IMR-90 (cell line): ENCODE results near the gene PYCARD. TPM values are rescaled to one million over a fixed set of nuclear protein-coding genes. Genes with fewer than 3 reads are reported as not detected.
A peak's percentile ranks its signal among the peaks of the same experiment; 100 is the strongest.

Experiments used
- ATAC-seq: fragments of 200-7000 bp; cut with Tn5 transposase; 2 replicates; pipeline ENCODE4 v1.9.1; 2020; ENCODE audit warnings: low read depth, mild to moderate bottlenecking, moderate library complexity
- BruUV-seq: library from RNA; stranded (reverse); fragments of 400-500 nt; replicated peaks from 2 replicates; lab custom pipeline; 2021; lab: Mats Ljungman, UMichigan
- CTCF ChIA-PET: fragments of 300-600 bp; formaldehyde crosslinking; extraction: SDS; loops from one replicate; lab custom pipeline; 2021; ENCODE audit warnings: antibody characterized with exemption; lab: Yijun Ruan, JAX
- POLR2A ChIA-PET: fragments of 300-600 bp; sonication (Branson Sonifier 250); formaldehyde crosslinking; loops from one replicate; lab custom pipeline; 2022; ENCODE audit warnings: antibody characterized with exemption; ENCODE audit not compliant: unreplicated experiment; lab: Charles Lee
- DNase-seq: peaks from one replicate; pipeline ENCODE4 v3.0.0; 2013
- H2AFZ ChIP-seq: replicated peaks from 2 replicates; pipeline ENCODE3; 2013; ENCODE audit warnings: low read length, mild to moderate bottlenecking; ENCODE audit not compliant: poor library complexity
- H2AK5ac ChIP-seq: 2 replicates; pipeline ENCODE4 v1.6.1; 2013; ENCODE audit warnings: low read depth, low read length, inconsistent platforms
- H2AK9ac ChIP-seq: replicated peaks from 2 replicates; pipeline ENCODE3; 2013; ENCODE audit warnings: mild to moderate bottlenecking, low read depth, low read length, moderate library complexity; ENCODE audit not compliant: poor library complexity
- H2BK120ac ChIP-seq: 2 replicates; pipeline ENCODE4 v1.6.1; 2013; ENCODE audit warnings: low read depth, low read length, inconsistent platforms
- H2BK15ac ChIP-seq: 3 replicates; pipeline ENCODE4 v1.6.1; 2013; ENCODE audit warnings: low read depth, low read length, inconsistent platforms
- H2BK20ac ChIP-seq: 2 replicates; pipeline ENCODE4 v1.6.1; 2013; ENCODE audit warnings: low read depth, mild to moderate bottlenecking, inconsistent platforms, low read length, moderate library complexity
- H2BK5ac ChIP-seq: 2 replicates; pipeline ENCODE4 v1.6.1; 2013; ENCODE audit warnings: mild to moderate bottlenecking, low read depth, low read length, inconsistent platforms; ENCODE audit not compliant: poor library complexity, severe bottlenecking
- H3K14ac ChIP-seq: replicated peaks from 2 replicates; pipeline ENCODE4 v1.6.1; 2013; ENCODE audit warnings: low read depth, low read length, inconsistent platforms
- H3K18ac ChIP-seq: 2 replicates; pipeline ENCODE4 v1.6.1; 2013; ENCODE audit warnings: low read depth, low read length, control low read depth
- H3K23ac ChIP-seq: 2 replicates; pipeline ENCODE4 v1.6.1; 2013; ENCODE audit warnings: low read depth, low read length, inconsistent platforms
- H3K27ac ChIP-seq: 2 replicates; pipeline ENCODE4 v1.5.1; 2013; ENCODE audit warnings: mild to moderate bottlenecking, control low read depth, low read length; ENCODE audit not compliant: insufficient read depth
- H3K27me3 ChIP-seq: 2 replicates; pipeline ENCODE4 v1.6.1; 2013; ENCODE audit warnings: low read length; ENCODE audit not compliant: control insufficient read depth, insufficient read depth
- H3K36me3 ChIP-seq: 2 replicates; pipeline ENCODE4 v1.6.1; 2013; ENCODE audit warnings: low read length, mixed read lengths; ENCODE audit not compliant: control insufficient read depth, insufficient read depth
- H3K4ac ChIP-seq: 2 replicates; pipeline ENCODE4 v1.6.1; 2013; ENCODE audit warnings: low read depth, low read length, inconsistent platforms
- H3K4me1 ChIP-seq: 2 replicates; pipeline ENCODE4 v1.6.1; 2013; ENCODE audit warnings: low read length, mixed read lengths; ENCODE audit not compliant: control insufficient read depth, insufficient read depth
- H3K4me2 ChIP-seq: 2 replicates; pipeline ENCODE4 v1.6.1; 2013; ENCODE audit warnings: low read depth, mild to moderate bottlenecking, control low read depth, low read length, moderate library complexity
- H3K4me3 ChIP-seq: 2 replicates; pipeline ENCODE4 v1.5.1; 2013; ENCODE audit warnings: low read depth, mild to moderate bottlenecking, control low read depth, low read length, moderate library complexity; ENCODE audit not compliant: insufficient read depth
- H3K56ac ChIP-seq: 2 replicates; pipeline ENCODE4 v1.6.1; 2013; ENCODE audit warnings: low read length, inconsistent platforms; ENCODE audit not compliant: insufficient read depth; ENCODE audit errors: extremely low read depth
- H3K79me1 ChIP-seq, 2 experiments: 2 replicates each; pipeline ENCODE4 v1.6.1; 2013; ENCODE audit warnings: low read length in 2 of 2, inconsistent platforms in 1 of 2, low read depth in 1 of 2
- H3K9ac ChIP-seq: 2 replicates; pipeline ENCODE4 v1.6.1; 2013; ENCODE audit warnings: low read depth, low read length, control low read depth
- H3K9me1 ChIP-seq: 2 replicates; pipeline ENCODE4 v1.6.1; 2013; ENCODE audit warnings: low read length, inconsistent platforms; ENCODE audit not compliant: insufficient read depth
- H3K9me3 ChIP-seq: 2 replicates; pipeline ENCODE4 v1.6.1; 2013; ENCODE audit warnings: low read length; ENCODE audit not compliant: control insufficient read depth, insufficient read depth
- H4K20me1 ChIP-seq: 2 replicates; pipeline ENCODE4 v1.6.1; 2013; ENCODE audit warnings: low read length, inconsistent platforms; ENCODE audit not compliant: insufficient read depth
- H4K5ac ChIP-seq: 2 replicates; pipeline ENCODE4 v1.6.1; 2013; ENCODE audit warnings: mild to moderate bottlenecking, low read depth, low read length, control low read depth
- H4K8ac ChIP-seq, 2 experiments: 2 replicates each; pipeline ENCODE4 v1.6.1; 2013; ENCODE audit warnings: low read depth in 2 of 2, low read length in 2 of 2, control low read depth in 1 of 2, inconsistent platforms in 1 of 2
- H4K91ac ChIP-seq: 2 replicates; pipeline ENCODE4 v1.6.1; 2013; ENCODE audit warnings: low read depth, low read length, inconsistent platforms; ENCODE audit not compliant: insufficient read depth
- BHLHE40 ChIP-seq: fragments of 150-350 bp; IDR thresholded peaks from 2 replicates; pipeline ENCODE4 v1.6.1; 2016; ENCODE audit warnings: mild to moderate bottlenecking, low read depth, low read length
- CEBPB ChIP-seq: IDR thresholded peaks from 2 replicates; pipeline ENCODE4 v1.6.1; 2012; ENCODE audit warnings: low read depth, low read length, improper control_type of control experiment
- CHD1 ChIP-seq: IDR thresholded peaks from 2 replicates; pipeline ENCODE4 v1.6.1; 2012; ENCODE audit warnings: low read depth, low read length, improper control_type of control experiment
- ELK1 ChIP-seq: fragments of 150-350 bp; IDR thresholded peaks from 2 replicates; pipeline ENCODE4 v1.6.1; 2016; ENCODE audit warnings: low read depth, mild to moderate bottlenecking, low read length, moderate library complexity, borderline replicate concordance
- FOS ChIP-seq: fragments of 150-350 bp; IDR thresholded peaks from 2 replicates; pipeline ENCODE4 v1.6.1; 2016; ENCODE audit warnings: low read depth, low read length
- MAFK ChIP-seq: IDR thresholded peaks from 2 replicates; pipeline ENCODE4 v1.6.1; 2012; ENCODE audit warnings: low read depth, low read length, improper control_type of control experiment
- POLR2A ChIP-seq: IDR thresholded peaks from 2 replicates; pipeline ENCODE4 v1.6.1; 2012; ENCODE audit warnings: mild to moderate bottlenecking, low read depth, low read length
- RAD21 ChIP-seq: IDR thresholded peaks from 2 replicates; pipeline ENCODE4 v1.6.1; 2012; ENCODE audit warnings: low read length, improper control_type of control experiment
- RCOR1 ChIP-seq: IDR thresholded peaks from 2 replicates; pipeline ENCODE4 v1.6.1; 2012; ENCODE audit warnings: mild to moderate bottlenecking, low read length, improper control_type of control experiment; ENCODE audit not compliant: insufficient replicate concordance
- SMC3 ChIP-seq: fragments of 150-350 bp; IDR thresholded peaks from 2 replicates; pipeline ENCODE4 v1.6.1; 2016; ENCODE audit warnings: low read depth, mild to moderate bottlenecking, antibody characterized with exemption, low read length, moderate library complexity
- USF2 ChIP-seq: fragments of 150-350 bp; IDR thresholded peaks from 2 replicates; pipeline ENCODE4 v1.6.1; 2017; ENCODE audit warnings: mild to moderate bottlenecking, antibody characterized with exemption, low read length, low read depth
- WGBS, 2 experiments: methylation state at CpG; one replicate each; pipeline versions ENCODE4 v1.1.5 to v1.1.7; 2013; ENCODE audit warnings: missing lambda C conversion rate in 2 of 2; ENCODE audit not compliant: insufficient read length in 1 of 2; ENCODE audit errors: extremely low coverage in 2 of 2; 5-methylcytosine and 5-hydroxymethylcytosine counted together
- dilution Hi-C: fragments of 300-500 bp; cut with HindIII; formaldehyde crosslinking; loops from one replicate; pipeline ENCODE4 v1.14.3; 2018; ENCODE audit warnings: low sequenced_read_pairs; ENCODE audit not compliant: unreplicated experiment
- in situ Hi-C: fragments of 300-500 bp; cut with MboI; formaldehyde crosslinking; loops from 3 replicates; pipeline ENCODE4 v1.14.3; 2019; ENCODE audit warnings: low sequenced_read_pairs, inconsistent platforms, mixed read lengths
- intact Hi-C: fragments of 100-400 bp; cut with micrococcal nuclease; formaldehyde crosslinking; loops from 2 replicates; pipeline ENCODE4 v1.10.0; 2022
- polyA plus RNA-seq, 3 experiments: library from polyadenylated mRNA; depleted of rRNA; stranded (reverse); fragments of >200 nt; gene quantifications; 2 replicates each; pipeline ENCODE4 v1.2.3, GENCODE V29; 2012; ENCODE audit warnings: low replicate concordance in 1 of 3
- total RNA-seq: library from RNA; depleted of rRNA; stranded (reverse); fragments of >200 nt; gene quantifications from 2 replicates; pipeline ENCODE4 v1.2.3, GENCODE V29; 2012

The PYCARD gene
- total and polyA plus RNA-seq, 2 of the 4 experiments (the other 2 are of a cell fraction) = 10.2 to 20.5 TPM

GRCh38 chr16:31242206-31242605 is 39.6 kb upstream of the PYCARD start:
- H3K4ac ChIP-seq = no peak overlapping the region
- H2BK15ac ChIP-seq = no peak overlapping the region
- H3K36me3 ChIP-seq = no peaks in the 10 kb centered on the region
- no peak overlapping the region for H3K4me2 ChIP-seq
- H4K5ac ChIP-seq = no peak overlapping the region
- H3K56ac ChIP-seq = no peak overlapping the region
- POLR2A ChIA-PET = no interaction called here
- H3K9me1 ChIP-seq = no peaks in the 10 kb centered on the region
- H4K20me1 ChIP-seq = no peaks in the 10 kb centered on the region
- in situ Hi-C loops = no loop called here
- ATAC-seq (no peak), DNase-seq (peak; percentile 4)
- no peak overlapping the region for H3K27ac ChIP-seq
- no peak overlapping the region for H2AFZ ChIP-seq
- H3K18ac ChIP-seq = no peak overlapping the region
- no TSS peak for BruUV-seq
- H3K79me1 ChIP-seq = no peaks in the 10 kb centered on the region
- H3K27me3 ChIP-seq = peaks cover 6% of the 10 kb centered on the region; the same call in 1 of the 2 replicates
- dilution Hi-C loops = no loop called here
- no peak overlapping the region for H2BK5ac ChIP-seq
- no peak overlapping the region for H2BK120ac ChIP-seq
- no peak overlapping the region for H4K91ac ChIP-seq
- no peak overlapping the region for H4K8ac ChIP-seq
- no peaks in the 10 kb centered on the region for H3K4me1 ChIP-seq
- H3K9me3 ChIP-seq = no peaks in the 10 kb centered on the region
- no peak overlapping the region for H3K9ac ChIP-seq
- no peak overlapping the region for H3K23ac ChIP-seq
- no peak overlapping the region for H3K14ac ChIP-seq
- no peak overlapping the region for H2AK9ac ChIP-seq
- TF ChIP-seq RCOR1 (no peak), MAFK (no peak), RAD21 (no peak), POLR2A (no peak), SMC3 (no peak), CEBPB (no peak), BHLHE40 (no peak), FOS (no peak), USF2 (no peak), CHD1 (no peak), ELK1 (no peak)
- CTCF ChIA-PET = no interaction called here
- no peak overlapping the region for H2AK5ac ChIP-seq
- 35% methylated on average over 2 of the region's 6 CpGs; no CpG with 5 or more reads in 1 of the 2 experiments for WGBS, 2 experiments
- no peak overlapping the region for H3K4me3 ChIP-seq
- intact Hi-C loops = no loop called here
- no peak overlapping the region for H2BK20ac ChIP-seq
